HuH-7 (cell line): Measurements from ENCODE around the gene PLCXD1.
A peak's percentile ranks its signal among the peaks of the same experiment; 100 is the strongest.
"Not testable (repeated sequence)": the region's sequence is repeated elsewhere in the genome, so short reads cannot be mapped to it uniquely, and the experiment has no call there.

ENCODE experiments used
- DNase-seq: peaks from one replicate; pipeline ENCODE4 v3.0.0; 2011; ENCODE audit warnings: low spot score

Gene PLCXD1

GRCh38 chrX:264006-264405 lies 17.2 kb upstream of the PLCXD1 start:
- DNase-seq: not testable (repeated sequence)

GRCh38 chrX:264634-265455 lies 16.3 kb upstream of the PLCXD1 start:
- no peak for DNase-seq

- no peak for DNase-seq
These were observed 15.7 kb upstream of the PLCXD1 start for GRCh38 chrX:265502-265901.

GRCh38 chrX:267771-268261 lies 13.4 kb upstream of the PLCXD1 start:
- DNase-seq: no peak

GRCh38 chrX:270848-271367 lies 10.3 kb upstream of the PLCXD1 start:
- no peak for DNase-seq

GRCh38 chrX:274904-275475 lies 6.2 kb upstream of the PLCXD1 start:
- DNase-seq: no peak

- DNase-seq: no peak
These were observed 5.7 kb upstream of the PLCXD1 start for GRCh38 chrX:275476-275966.

- DNase-seq: peak; percentile 57
These were observed 5.1 kb upstream of the PLCXD1 start for GRCh38 chrX:275967-276580.

GRCh38 chrX:276581-277201 lies 4.5 kb upstream of the PLCXD1 start:
- DNase-seq: no peak

- DNase-seq: not testable (repeated sequence)
These were observed 1.2 kb upstream of the PLCXD1 start for GRCh38 chrX:279757-280604.

- DNase-seq: not testable (repeated sequence)
These were observed 459 bp upstream of the PLCXD1 start for GRCh38 chrX:280722-281121.

- not testable (repeated sequence) for DNase-seq
These were observed 960 bp downstream of the PLCXD1 start for GRCh38 chrX:282000-282681.

- DNase-seq: no peak
These were observed 2.1 kb downstream of the PLCXD1 start for GRCh38 chrX:283115-283845.

GRCh38 chrX:285076-285677 lies 4.0 kb downstream of the PLCXD1 start:
- no peak for DNase-seq

- DNase-seq: no peak
These were observed 6.5 kb downstream of the PLCXD1 start for GRCh38 chrX:287670-288069.

- DNase-seq: no peak
These were observed 7.4 kb downstream of the PLCXD1 start for GRCh38 chrX:288561-288991.

GRCh38 chrX:290476-291166 lies 9.4 kb downstream of the PLCXD1 start:
- DNase-seq: no peak

GRCh38 chrX:291411-291901 lies 10.3 kb downstream of the PLCXD1 start:
- no peak for DNase-seq
